H54 (cell line): ENCODE data around the gene PRADC1.

Experiments used
- DNase-seq: peaks from one replicate; pipeline ENCODE4 v3.0.0; 2011; ENCODE audit warnings: low spot score, mixed read lengths; ENCODE audit not compliant: insufficient read length
- FAIRE-seq: peaks from 3 replicates; lab custom pipeline; 2011; peaks lifted over from hg19 to GRCh38; lab: Jason Lieb, UNC
- POLR2A ChIP-seq: IDR thresholded peaks from 2 replicates; pipeline ENCODE4 v1.6.1; 2011; ENCODE audit warnings: low read depth, mild to moderate bottlenecking, low read length

PRADC1 gene

DNA sequence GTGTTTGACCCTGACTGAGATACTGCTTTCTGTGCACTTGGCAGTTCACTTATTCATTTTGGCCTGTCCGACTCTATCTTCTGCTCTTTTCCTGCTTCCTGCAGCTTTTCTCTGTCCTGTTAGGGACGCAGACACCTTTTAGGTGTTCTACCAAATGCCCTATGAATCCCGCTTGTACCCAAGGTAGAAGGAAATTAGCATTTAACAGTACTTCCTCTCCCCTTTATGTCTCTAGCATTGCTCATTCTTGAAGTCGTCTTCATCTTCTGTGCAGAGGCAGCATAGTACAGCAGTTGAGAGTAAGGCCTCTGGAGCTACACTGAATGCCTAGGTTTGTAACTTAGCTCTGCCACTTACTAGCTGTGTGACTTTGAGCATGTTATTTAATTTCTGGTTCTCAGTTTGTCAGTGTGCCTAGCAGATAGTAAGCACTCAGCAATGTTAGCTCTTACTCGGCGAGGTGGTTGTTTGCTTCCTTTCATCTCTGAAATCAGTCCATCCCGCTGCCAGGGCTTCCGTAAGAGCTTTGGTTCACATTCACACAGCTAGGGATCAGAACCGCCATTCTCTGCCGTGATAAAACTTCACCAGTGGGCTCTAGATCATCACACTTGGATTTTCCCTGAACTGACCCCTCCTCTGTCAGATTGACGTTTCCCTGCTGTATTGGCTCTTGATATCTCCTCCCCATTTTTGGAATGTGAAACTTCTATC is 2.4 kb upstream of the PRADC1 start:
- no peak for DNase-seq
- TF ChIP-seq POLR2A, result no peak
- FAIRE-seq, result no peak

GRCh38 chr2:73233932-73234832 is 1.1 kb upstream of the PRADC1 start, which contains the start of gene CCT7:
TSS of gene CCT7 (plus strand) at chr2:73234308. CDS start at chr2:73234379, 71 bp downstream.
- DNase-seq (peak; percentile 68), FAIRE-seq (no peak)
- peak; percentile 87 for TF ChIP-seq POLR2A

- DNase-seq (no peak), FAIRE-seq (no peak)
- TF ChIP-seq POLR2A, result no peak
These were observed 461 bp downstream of the PRADC1 start for GRCh38 chr2:73232403-73233153.

DNA sequence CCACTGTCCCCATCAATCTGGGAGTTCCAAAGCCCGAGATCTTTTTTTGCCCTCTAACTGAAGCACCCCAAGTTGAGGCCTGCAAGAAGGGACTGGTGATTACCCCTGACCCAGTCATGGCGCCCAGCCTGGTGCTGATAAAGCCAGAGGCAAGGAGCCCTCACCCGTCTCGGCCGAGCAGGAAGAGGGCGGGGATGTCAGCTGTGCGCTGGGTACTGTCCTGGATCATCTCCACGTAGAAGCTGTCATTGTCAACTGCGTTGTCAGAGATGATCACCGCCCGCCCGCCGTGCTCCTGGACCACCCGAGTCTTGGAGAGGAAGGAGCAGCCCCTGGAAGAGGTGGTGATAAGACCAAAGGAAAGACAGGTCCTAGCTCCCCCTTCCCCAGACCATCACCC is 4.4 kb downstream of the PRADC1 start:
- FAIRE-seq (no peak), DNase-seq (no peak)
- no peak for TF ChIP-seq POLR2A

GRCh38 chr2:73227086-73227485 is 6.0 kb downstream of the PRADC1 start:
- TF ChIP-seq POLR2A, result no peak
- no peak for FAIRE-seq
- no peak for DNase-seq

GRCh38 chr2:73225513-73226360 is 7.3 kb downstream of the PRADC1 start:
- FAIRE-seq (no peak), DNase-seq (no peak)
- no peak for TF ChIP-seq POLR2A

- no peak for FAIRE-seq
- no peak for TF ChIP-seq POLR2A
- DNase-seq, result no peak
These were observed 9.2 kb downstream of the PRADC1 start for GRCh38 chr2:73223821-73224220.

GRCh38 chr2:73218298-73218697 is 14.7 kb downstream of the PRADC1 start:
- DNase-seq (peak; percentile 69), FAIRE-seq (no peak)
- no peak for TF ChIP-seq POLR2A

DNA sequence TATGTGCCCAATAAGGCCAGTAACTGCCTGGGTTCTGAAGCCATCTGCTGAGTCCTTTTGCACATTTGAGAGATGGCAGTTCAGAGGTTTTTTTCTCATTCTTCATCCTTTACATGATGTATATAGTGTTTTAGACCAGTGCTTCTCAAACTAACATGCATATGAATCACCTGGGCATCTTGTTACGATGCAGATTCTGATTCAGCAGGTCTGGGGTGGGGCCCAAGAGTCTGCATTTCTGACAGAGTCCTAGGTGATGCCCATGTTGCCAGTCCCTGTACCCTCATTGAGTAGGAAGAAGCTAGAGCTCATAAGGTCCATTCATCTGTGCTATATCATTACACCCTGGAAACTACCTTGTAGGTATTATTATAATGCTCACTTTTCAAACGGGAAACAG is 15.2 kb downstream of the PRADC1 start:
- no peak for TF ChIP-seq POLR2A
- DNase-seq, result no peak
- FAIRE-seq, result no peak

DNA sequence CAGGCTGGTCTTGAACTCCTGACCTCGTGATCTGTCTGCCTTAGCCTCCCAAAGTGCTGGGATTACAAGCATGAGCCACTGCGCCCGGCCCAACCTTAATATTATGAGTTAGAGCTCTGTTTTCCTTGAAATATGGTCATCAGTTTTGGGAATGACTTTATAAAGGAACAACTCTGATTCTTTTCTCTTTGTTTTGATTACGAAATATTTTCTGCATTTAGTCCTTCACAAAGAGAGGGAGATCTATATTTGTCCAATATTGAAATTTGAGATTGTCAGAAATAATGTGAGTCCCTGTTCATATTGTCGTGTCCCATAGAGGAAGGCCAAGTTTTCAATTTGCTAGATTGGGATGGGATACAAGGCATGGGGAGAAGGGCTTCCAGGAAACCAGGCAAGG is 15.9 kb downstream of the PRADC1 start:
- FAIRE-seq, result no peak
- TF ChIP-seq POLR2A, result no peak
- DNase-seq, result no peak

GRCh38 chr2:73215254-73215653 is 17.8 kb downstream of the PRADC1 start:
- FAIRE-seq, result no peak
- DNase-seq, result no peak
- TF ChIP-seq POLR2A, result no peak

- FAIRE-seq, result no peak
- 0 out of 2 replicates have a peak, but pooled peaks have one; percentile 13 for TF ChIP-seq POLR2A
- peak; percentile 77 for DNase-seq
These were observed 18.7 kb downstream of the PRADC1 start, which contains the start of gene SMYD5 for GRCh38 chr2:73214120-73215035. TSS of gene SMYD5 (plus strand) at chr2:73214245. CDS start at chr2:73214267, 22 bp downstream.
